ENCODE data around the gene TULP3.

TULP3 gene

GRCh38 chr12:2877953-2878732 is 12.5 kb upstream of the TULP3 start:
- peak; percentile 92 for DNase-seq

GRCh38 chr12:2879853-2880252 is 10.8 kb upstream of the TULP3 start:
- no peak for DNase-seq

- no peak for DNase-seq
Measured at GRCh38 chr12:2884810-2885209, 5.9 kb upstream of the TULP3 start.

GRCh38 chr12:2886768-2887450 is 3.8 kb upstream of the TULP3 start:
- no peak for DNase-seq

GRCh38 chr12:2890001-2890387 is 697 bp upstream of the TULP3 start:
- no peak for DNase-seq

- peak; percentile 34 for DNase-seq
Measured at GRCh38 chr12:2891240-2892053, 756 bp downstream of the TULP3 start.

- DNase-seq, result no peak
Measured at GRCh38 chr12:2892246-2892645, 1.6 kb downstream of the TULP3 start.

GRCh38 chr12:2893007-2893406 is 2.3 kb downstream of the TULP3 start:
- no peak for DNase-seq

GRCh38 chr12:2895051-2895451 is 4.4 kb downstream of the TULP3 start:
- DNase-seq, result no peak

GRCh38 chr12:2895511-2895910 is 4.8 kb downstream of the TULP3 start:
- DNase-seq, result no peak

GRCh38 chr12:2897418-2897817 is 6.7 kb downstream of the TULP3 start:
- DNase-seq, result no peak

- no peak for DNase-seq
Measured at GRCh38 chr12:2900642-2901041, 10.0 kb downstream of the TULP3 start.

GRCh38 chr12:2902272-2902880 is 11.7 kb downstream of the TULP3 start:
- no peak for DNase-seq

GRCh38 chr12:2904260-2904659 is 13.6 kb downstream of the TULP3 start:
- DNase-seq, result no peak

- no peak for DNase-seq
Measured at GRCh38 chr12:2912216-2912575, 21.5 kb downstream of the TULP3 start.

GRCh38 chr12:2919249-2919648 is 28.6 kb downstream of the TULP3 start:
- DNase-seq, result no peak

- DNase-seq, result no peak
Measured at GRCh38 chr12:2922329-2922728, 31.6 kb downstream of the TULP3 start.

- no peak for DNase-seq
Measured at GRCh38 chr12:2923057-2923456, 32.4 kb downstream of the TULP3 start.

GRCh38 chr12:2924019-2924418 is 33.3 kb downstream of the TULP3 start:
- DNase-seq, result no peak

- DNase-seq, result peak; percentile 9
Measured at GRCh38 chr12:2925322-2925995, 34.8 kb downstream of the TULP3 start.

- no peak for DNase-seq
Measured at GRCh38 chr12:2930865-2931264, 40.2 kb downstream of the TULP3 start.

GRCh38 chr12:2933586-2933985 is 42.9 kb downstream of the TULP3 start:
- no peak for DNase-seq

- no peak for DNase-seq
Measured at GRCh38 chr12:2934371-2934770, 43.7 kb downstream of the TULP3 start.
